AG08395 (cell line): ENCODE data around the gene ATP13A1.

Source experiments
- DNase-seq: peaks from one replicate; pipeline ENCODE4 v3.0.0; 2012; ENCODE audit warnings: mixed read lengths, low spot score

The ATP13A1 gene

GRCh38 chr19:19662871-19663255, 613 bp downstream of the ATP13A1 start:
- no peak for DNase-seq

- DNase-seq = no peak
These were observed 1.1 kb downstream of the ATP13A1 start for GRCh38 chr19:19662344-19662743.

GRCh38 chr19:19661675-19662251, 1.7 kb downstream of the ATP13A1 start:
- DNase-seq = no peak

GRCh38 chr19:19661141-19661674, 2.3 kb downstream of the ATP13A1 start:
- no peak for DNase-seq

GRCh38 chr19:19659646-19660245, 3.7 kb downstream of the ATP13A1 start:
- DNase-seq = no peak

- no peak for DNase-seq
These were observed 6.1 kb downstream of the ATP13A1 start for GRCh38 chr19:19657397-19657783.

- DNase-seq = no peak
These were observed 6.8 kb downstream of the ATP13A1 start for GRCh38 chr19:19656451-19657396.

GRCh38 chr19:19655641-19656343, 7.7 kb downstream of the ATP13A1 start:
- no peak for DNase-seq

GRCh38 chr19:19655051-19655594, 8.4 kb downstream of the ATP13A1 start:
- no peak for DNase-seq

- DNase-seq = no peak
These were observed 9.0 kb downstream of the ATP13A1 start for GRCh38 chr19:19654441-19654840.

- DNase-seq = no peak
These were observed 9.8 kb downstream of the ATP13A1 start for GRCh38 chr19:19653597-19654147.

- DNase-seq = no peak
These were observed 10.8 kb downstream of the ATP13A1 start for GRCh38 chr19:19652482-19653295.

GRCh38 chr19:19651076-19651475, 12.4 kb downstream of the ATP13A1 start:
- DNase-seq = no peak

- DNase-seq = no peak
These were observed 13.1 kb downstream of the ATP13A1 start for GRCh38 chr19:19650331-19650730.

GRCh38 chr19:19649580-19649995, 13.9 kb downstream of the ATP13A1 start:
- no peak for DNase-seq

- DNase-seq = no peak
These were observed 14.3 kb downstream of the ATP13A1 start for GRCh38 chr19:19649155-19649554.

- no peak for DNase-seq
These were observed 16.2 kb downstream of the ATP13A1 start for GRCh38 chr19:19647037-19647835.

- no peak for DNase-seq
These were observed 18.1 kb downstream of the ATP13A1 start for GRCh38 chr19:19645233-19645870.

- DNase-seq = no peak
These were observed 19.5 kb downstream of the ATP13A1 start for GRCh38 chr19:19644054-19644388.
